Astrocyte (in vitro differentiated cells and primary cell): ENCODE data around the gene DYNC2I2. TPM values are rescaled to one million over a fixed set of nuclear protein-coding genes. Genes with fewer than 3 reads are reported as not detected.
A peak's percentile ranks its signal among the peaks of the same experiment; 100 is the strongest.
"Not testable (repeated sequence)": the region's sequence is repeated elsewhere in the genome, so short reads cannot be mapped to it uniquely, and the experiment has no call there.

Experiments
- DNase-seq: peaks from one replicate; pipeline ENCODE4 v3.0.0-alpha.2; 2010; ENCODE audit warnings: low read depth
- FAIRE-seq: peaks from 2 replicates; lab custom pipeline; 2011; peaks lifted over from hg19 to GRCh38; lab: Jason Lieb, UNC
- H2AFZ ChIP-seq: 2 replicates; pipeline ENCODE4 v1.6.0; 2012; ENCODE audit warnings: low read depth, low read length, inconsistent platforms
- H3K27ac ChIP-seq: 2 replicates; pipeline ENCODE4 v1.5.1; 2011; ENCODE audit warnings: low read depth, low read length, inconsistent platforms
- H3K27me3 ChIP-seq: 2 replicates; pipeline ENCODE4 v1.6.0; 2011; ENCODE audit warnings: low read length, inconsistent platforms; ENCODE audit not compliant: insufficient read depth
- H3K36me3 ChIP-seq: 2 replicates; pipeline ENCODE4 v1.5.1; 2011; ENCODE audit warnings: low read length, inconsistent platforms; ENCODE audit not compliant: insufficient read depth
- H3K4me1 ChIP-seq: 2 replicates; pipeline ENCODE4 v1.5.1; 2011; ENCODE audit warnings: low read length, inconsistent platforms; ENCODE audit not compliant: insufficient read depth
- H3K4me2 ChIP-seq: 2 replicates; pipeline ENCODE4 v1.6.0; 2012; ENCODE audit warnings: low read length, inconsistent platforms
- H3K4me3 ChIP-seq: 2 replicates; pipeline ENCODE4 v1.5.1; 2011; ENCODE audit warnings: low read depth, mild to moderate bottlenecking, low read length, inconsistent platforms; ENCODE audit not compliant: insufficient read depth
- H3K79me2 ChIP-seq: 2 replicates; pipeline ENCODE4 v1.6.0; 2012; ENCODE audit warnings: mild to moderate bottlenecking, low read length, inconsistent platforms; ENCODE audit not compliant: insufficient read depth
- H3K9ac ChIP-seq: 2 replicates; pipeline ENCODE4 v1.6.0; 2012; ENCODE audit warnings: mild to moderate bottlenecking, low read length, inconsistent platforms
- H3K9me3 ChIP-seq: 2 replicates; pipeline ENCODE4 v1.5.1; 2012; ENCODE audit warnings: low read depth, mild to moderate bottlenecking, low read length, inconsistent platforms; ENCODE audit not compliant: insufficient read depth
- H4K20me1 ChIP-seq: 2 replicates; pipeline ENCODE4 v1.6.0; 2012; ENCODE audit warnings: low read length, inconsistent platforms; ENCODE audit not compliant: insufficient read depth
- H3K27ac Mint-ChIP-seq: one replicate; pipeline ENCODE4 v1.8.0; 2021; ENCODE audit warnings: mild to moderate bottlenecking, mixed read lengths; ENCODE audit not compliant: unreplicated experiment
- H3K27me3 Mint-ChIP-seq: one replicate; pipeline ENCODE4 v1.8.0; 2021; ENCODE audit warnings: low read depth, mixed read lengths; ENCODE audit not compliant: unreplicated experiment
- H3K36me3 Mint-ChIP-seq: one replicate; pipeline ENCODE4 v1.8.0; 2021; ENCODE audit warnings: low read depth, mixed read lengths; ENCODE audit not compliant: unreplicated experiment
- H3K4me1 Mint-ChIP-seq: one replicate; pipeline ENCODE4 v1.8.0; 2021; ENCODE audit warnings: low read depth, mixed read lengths; ENCODE audit not compliant: unreplicated experiment
- H3K4me3 Mint-ChIP-seq: one replicate; pipeline ENCODE4 v1.8.0; 2021; ENCODE audit warnings: mild to moderate bottlenecking, moderate library complexity, mixed read lengths; ENCODE audit not compliant: unreplicated experiment
- H3K9me3 Mint-ChIP-seq: one replicate; pipeline ENCODE4 v1.8.0; 2021; ENCODE audit warnings: mild to moderate bottlenecking, mixed read lengths; ENCODE audit not compliant: unreplicated experiment
- CTCF ChIP-seq: IDR thresholded peaks from 2 replicates; pipeline ENCODE4 v1.5.1; 2011; ENCODE audit warnings: low read depth, mild to moderate bottlenecking, inconsistent platforms, low read length, moderate library complexity; ENCODE audit not compliant: insufficient read depth
- EZH2 ChIP-seq: IDR thresholded peaks from 2 replicates; pipeline ENCODE4 v1.6.1; 2012; ENCODE audit warnings: mild to moderate bottlenecking, low read length, inconsistent platforms; ENCODE audit not compliant: insufficient read depth
- total RNA-seq: library from RNA; stranded (reverse); gene quantifications from 2 replicates; pipeline ENCODE4 v1.2.1, GENCODE V29; 2021

Gene DYNC2I2
- total RNA-seq, 1 donor from 2014 or later, result 20.6 TPM

- no peak for FAIRE-seq
- no peak for DNase-seq
- Histone ChIP-seq H3K4me2 (no peak overlapping the region), H4K20me1 (no peaks in the 10 kb centered on the region), H3K36me3 (no peaks in the 10 kb centered on the region), H3K27ac (no peak overlapping the region), H3K9me3 (no peaks in the 10 kb centered on the region), H3K27me3 (no peaks in the 10 kb centered on the region), H2AFZ (no peak overlapping the region), H3K4me3 (no peak overlapping the region), H3K4me1 (no peaks in the 10 kb centered on the region), H3K9ac (no peak overlapping the region), H3K79me2 (no peaks in the 10 kb centered on the region)
- no peaks in the 10 kb centered on the region for H3K9me3 Mint-ChIP-seq
- no peaks in the 10 kb centered on the region for H3K4me1 Mint-ChIP-seq
- TF ChIP-seq EZH2, result no peak
- no peak for TF ChIP-seq CTCF
- H3K36me3 Mint-ChIP-seq, result no peaks in the 10 kb centered on the region
- H3K27me3 Mint-ChIP-seq, result no peaks in the 10 kb centered on the region
- no peak overlapping the region for H3K4me3 Mint-ChIP-seq
- H3K27ac Mint-ChIP-seq, result no peak overlapping the region
Observed at GRCh38 chr9:128675382-128675781, 18.7 kb upstream of the DYNC2I2 start.

- no peak for DNase-seq
- no peaks in the 10 kb centered on the region for H4K20me1 ChIP-seq
- H3K36me3 ChIP-seq, result no peaks in the 10 kb centered on the region
- Mint-ChIP-seq H3K4me1 (no peaks in the 10 kb centered on the region), H3K36me3 (no peaks in the 10 kb centered on the region), H3K27me3 (no peaks in the 10 kb centered on the region), H3K4me3 (no peak overlapping the region), H3K9me3 (no peaks in the 10 kb centered on the region), H3K27ac (no peak overlapping the region)
- no peak for TF ChIP-seq CTCF
- H3K9ac ChIP-seq, result no peak overlapping the region
- H2AFZ ChIP-seq, result no peak overlapping the region
- no peaks in the 10 kb centered on the region for H3K9me3 ChIP-seq
- H3K79me2 ChIP-seq, result no peaks in the 10 kb centered on the region
- no peak for FAIRE-seq
- no peaks in the 10 kb centered on the region for H3K27me3 ChIP-seq
- H3K4me2 ChIP-seq, result no peak overlapping the region
- H3K27ac ChIP-seq, result no peak overlapping the region
- no peaks in the 10 kb centered on the region for H3K4me1 ChIP-seq
- no peak overlapping the region for H3K4me3 ChIP-seq
Observed at GRCh38 chr9:128669786-128670185, 13.1 kb upstream of the DYNC2I2 start.

GRCh38 chr9:128666481-128666941 lies 9.9 kb upstream of the DYNC2I2 start:
- H3K4me1 Mint-ChIP-seq, H3K79me2 ChIP-seq, H2AFZ ChIP-seq, H3K27ac ChIP-seq, H3K27me3 ChIP-seq, H3K27me3 Mint-ChIP-seq, H3K4me2 ChIP-seq, H4K20me1 ChIP-seq, H3K4me3 Mint-ChIP-seq, H3K9me3 Mint-ChIP-seq, H3K4me3 ChIP-seq, H3K27ac Mint-ChIP-seq, H3K9ac ChIP-seq, H3K36me3 Mint-ChIP-seq, H3K9me3 ChIP-seq, H3K36me3 ChIP-seq, H3K4me1 ChIP-seq, FAIRE-seq: not testable (repeated sequence)
- peak; percentile 11 for DNase-seq
